ENCODE data around the gene ZNF225. TPM values are rescaled to one million over a fixed set of nuclear protein-coding genes. Genes with fewer than 3 reads are reported as not detected.

Gene ZNF225
- total and polyA plus RNA-seq, 9 of the 15 experiments (the other 6 are each of a cell fraction or from before 2014, with no cell fraction given) = 1.4 to 4.2 (median 2.2) TPM

DNA sequence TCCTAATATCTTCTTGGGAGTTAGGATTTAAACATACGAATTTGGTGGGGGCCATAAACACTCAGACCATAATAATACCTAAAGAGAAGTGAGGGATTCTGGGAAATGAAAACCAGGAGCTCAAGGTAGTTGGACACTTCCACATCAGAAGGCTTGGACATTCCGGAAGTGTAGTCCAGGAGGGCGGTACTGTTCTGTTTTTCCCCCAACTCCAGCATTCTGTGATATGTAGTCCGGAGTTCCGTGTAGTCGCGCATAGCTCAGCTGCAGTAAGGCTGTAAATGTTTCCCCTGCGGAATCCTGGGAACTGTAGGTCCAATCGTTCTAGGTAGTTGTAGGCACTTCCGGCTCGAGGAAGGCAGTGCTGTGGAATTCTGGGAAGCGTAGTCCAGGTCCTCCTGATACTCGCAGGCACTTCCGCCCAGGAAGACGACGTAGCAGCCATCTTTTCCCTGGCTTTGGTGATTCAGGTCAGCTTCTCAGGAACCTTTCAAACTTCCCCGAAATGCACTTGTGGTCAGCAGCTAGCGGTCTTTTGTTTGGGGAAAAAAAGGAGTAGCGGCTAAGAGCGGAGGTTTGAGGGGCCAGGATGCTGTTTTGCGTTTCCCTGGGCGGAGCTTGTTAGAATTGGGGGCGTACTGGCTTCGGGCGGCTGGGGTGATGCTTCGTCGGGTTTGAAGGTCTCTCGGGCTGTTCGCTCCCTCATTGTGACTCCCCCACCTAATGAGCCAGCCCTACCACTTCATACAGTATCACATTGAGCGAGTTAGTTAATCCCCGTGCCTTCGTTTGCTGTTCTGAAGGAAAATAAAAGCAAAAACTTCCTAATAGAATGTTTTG, 51.7 kb downstream of the ZNF225 start, which contains the start of gene ZNF226 (continued):
- TF ChIP-seq SRF (CRISPR knock-in tag; IDR thresholded peaks at IDR 0.05) (peak in 1 of 2 experiments; percentile 55; a peak in 1 of 4 replicates), KDM4B (IDR thresholded peaks at IDR 0.05; ENCODE audit: borderline replicate concordance in 2 of 2, low read depth in 1 of 2) (peak in 1 of 2 experiments; percentile 65; a peak in 1 of 4 replicates), SMAD4 (CRISPR knock-in tag; conservative IDR thresholded peaks at IDR 0.05) (0 out of 2 replicates have a peak, but pooled peaks have one; percentile 18), ZEB2 (IDR thresholded peaks at IDR 0.05) (peak; percentile 64; the same call in 1 of the 2 replicates), ZNF507 (tag; conservative IDR thresholded peaks at IDR 0.05) (no peak), ELF4 (CRISPR knock-in tag; IDR thresholded peaks at IDR 0.05) (peak; percentile 64; the same call in 1 of the 2 replicates), ZNF408 (CRISPR knock-in tag; IDR thresholded peaks at IDR 0.05; ENCODE audit: low read depth) (no peak), HCFC1 (IDR thresholded peaks at IDR 0.05; ENCODE audit: low read depth, low read length) (peak; percentile 97), ADNP (tag; IDR thresholded peaks at IDR 0.05) (no peak), ZNF551 (CRISPR knock-in tag; IDR thresholded peaks at IDR 0.05) (no peak), NONO (IDR thresholded peaks at IDR 0.05; ENCODE audit: low read depth in 2 of 2, low read length in 1 of 2) (no peak), PRMT5 (CRISPR knock-in tag; IDR thresholded peaks at IDR 0.05) (no peak), ASH1L (IDR thresholded peaks at IDR 0.05; ENCODE audit: borderline replicate concordance, low read depth, partially characterized antibody) (peak; percentile 76)
- TF ChIP-seq, protein P1, sequence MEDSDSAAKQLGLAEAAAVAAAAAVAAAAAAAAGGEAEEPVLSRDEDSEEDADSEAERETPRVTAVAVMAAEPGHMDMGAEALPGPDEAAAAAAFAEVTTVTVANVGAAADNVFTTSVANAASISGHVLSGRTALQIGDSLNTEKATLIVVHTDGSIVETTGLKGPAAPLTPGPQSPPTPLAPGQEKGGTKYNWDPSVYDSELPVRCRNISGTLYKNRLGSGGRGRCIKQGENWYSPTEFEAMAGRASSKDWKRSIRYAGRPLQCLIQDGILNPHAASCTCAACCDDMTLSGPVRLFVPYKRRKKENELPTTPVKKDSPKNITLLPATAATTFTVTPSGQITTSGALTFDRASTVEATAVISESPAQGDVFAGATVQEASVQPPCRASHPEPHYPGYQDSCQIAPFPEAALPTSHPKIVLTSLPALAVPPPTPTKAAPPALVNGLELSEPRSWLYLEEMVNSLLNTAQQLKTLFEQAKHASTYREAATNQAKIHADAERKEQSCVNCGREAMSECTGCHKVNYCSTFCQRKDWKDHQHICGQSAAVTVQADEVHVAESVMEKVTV (CRISPR knock-in tag; IDR thresholded peaks at IDR 0.05) = no peak
- TF ChIP-seq, protein P2, sequence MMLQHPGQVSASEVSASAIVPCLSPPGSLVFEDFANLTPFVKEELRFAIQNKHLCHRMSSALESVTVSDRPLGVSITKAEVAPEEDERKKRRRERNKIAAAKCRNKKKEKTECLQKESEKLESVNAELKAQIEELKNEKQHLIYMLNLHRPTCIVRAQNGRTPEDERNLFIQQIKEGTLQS (IDR thresholded peaks at IDR 0.05) = no peak
- TF ChIP-seq, protein P2 (CRISPR knock-in tag; conservative IDR thresholded peaks at IDR 0.05) = no peak
- TF ChIP-seq, protein P3, sequence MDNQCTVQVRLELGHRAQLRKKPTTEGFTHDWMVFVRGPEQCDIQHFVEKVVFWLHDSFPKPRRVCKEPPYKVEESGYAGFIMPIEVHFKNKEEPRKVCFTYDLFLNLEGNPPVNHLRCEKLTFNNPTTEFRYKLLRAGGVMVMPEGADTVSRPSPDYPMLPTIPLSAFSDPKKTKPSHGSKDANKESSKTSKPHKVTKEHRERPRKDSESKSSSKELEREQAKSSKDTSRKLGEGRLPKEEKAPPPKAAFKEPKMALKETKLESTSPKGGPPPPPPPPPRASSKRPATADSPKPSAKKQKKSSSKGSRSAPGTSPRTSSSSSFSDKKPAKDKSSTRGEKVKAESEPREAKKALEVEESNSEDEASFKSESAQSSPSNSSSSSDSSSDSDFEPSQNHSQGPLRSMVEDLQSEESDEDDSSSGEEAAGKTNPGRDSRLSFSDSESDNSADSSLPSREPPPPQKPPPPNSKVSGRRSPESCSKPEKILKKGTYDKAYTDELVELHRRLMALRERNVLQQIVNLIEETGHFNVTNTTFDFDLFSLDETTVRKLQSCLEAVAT (IDR thresholded peaks at IDR 0.05) = no peak
- TF ChIP-seq, protein P4, sequence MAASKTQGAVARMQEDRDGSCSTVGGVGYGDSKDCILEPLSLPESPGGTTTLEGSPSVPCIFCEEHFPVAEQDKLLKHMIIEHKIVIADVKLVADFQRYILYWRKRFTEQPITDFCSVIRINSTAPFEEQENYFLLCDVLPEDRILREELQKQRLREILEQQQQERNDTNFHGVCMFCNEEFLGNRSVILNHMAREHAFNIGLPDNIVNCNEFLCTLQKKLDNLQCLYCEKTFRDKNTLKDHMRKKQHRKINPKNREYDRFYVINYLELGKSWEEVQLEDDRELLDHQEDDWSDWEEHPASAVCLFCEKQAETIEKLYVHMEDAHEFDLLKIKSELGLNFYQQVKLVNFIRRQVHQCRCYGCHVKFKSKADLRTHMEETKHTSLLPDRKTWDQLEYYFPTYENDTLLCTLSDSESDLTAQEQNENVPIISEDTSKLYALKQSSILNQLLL (CRISPR knock-in tag; IDR thresholded peaks at IDR 0.05; ENCODE audit: borderline replicate concordance) = no peak
- TF ChIP-seq, protein P5, sequence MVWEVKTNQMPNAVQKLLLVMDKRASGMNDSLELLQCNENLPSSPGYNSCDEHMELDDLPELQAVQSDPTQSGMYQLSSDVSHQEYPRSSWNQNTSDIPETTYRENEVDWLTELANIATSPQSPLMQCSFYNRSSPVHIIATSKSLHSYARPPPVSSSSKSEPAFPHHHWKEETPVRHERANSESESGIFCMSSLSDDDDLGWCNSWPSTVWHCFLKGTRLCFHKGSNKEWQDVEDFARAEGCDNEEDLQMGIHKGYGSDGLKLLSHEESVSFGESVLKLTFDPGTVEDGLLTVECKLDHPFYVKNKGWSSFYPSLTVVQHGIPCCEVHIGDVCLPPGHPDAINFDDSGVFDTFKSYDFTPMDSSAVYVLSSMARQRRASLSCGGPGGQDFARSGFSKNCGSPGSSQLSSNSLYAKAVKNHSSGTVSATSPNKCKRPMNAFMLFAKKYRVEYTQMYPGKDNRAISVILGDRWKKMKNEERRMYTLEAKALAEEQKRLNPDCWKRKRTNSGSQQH (CRISPR knock-in tag; IDR thresholded peaks at IDR 0.05) = no peak

All from K562 (cell line).